BLaER1 treated with 17β-estradiol and CSF1 and Interleukin-3, amounts not matched to agents 10 nM and 100 nM (cell line): ENCODE data around the gene ELF5.
A peak's percentile ranks its signal among the peaks of the same experiment; 100 is the strongest.

Experiments
- H3K27ac ChIP-seq, 11 experiments: shearing (Covaris generic); formaldehyde crosslinking; 2 replicates each; pipeline ENCODE4 v1.8.1; 2022
- H3K27me3 ChIP-seq, 11 experiments: shearing (Covaris generic); formaldehyde crosslinking; 2 replicates each; pipeline ENCODE4 v1.8.1; 2022
- H3K36me3 ChIP-seq, 11 experiments: shearing (Covaris generic); formaldehyde crosslinking; 2 replicates each; pipeline ENCODE4 v1.8.1; 2022
- H3K4me1 ChIP-seq, 10 experiments: shearing (Covaris generic); formaldehyde crosslinking; 2 replicates each; pipeline ENCODE4 v1.8.1; 2022
- H3K4me2 ChIP-seq, 11 experiments: shearing (Covaris generic); formaldehyde crosslinking; 2 replicates each; pipeline ENCODE4 v1.8.1; 2022
- H3K4me3 ChIP-seq, 10 experiments: shearing (Covaris generic); formaldehyde crosslinking; 2 replicates each; pipeline ENCODE4 v1.8.1; 2022
- H3K9ac ChIP-seq, 11 experiments: shearing (Covaris generic); formaldehyde crosslinking; 2 replicates each; pipeline ENCODE4 v1.8.1; 2022
- H3K9me3 ChIP-seq, 11 experiments: shearing (Covaris generic); formaldehyde crosslinking; replicated peaks in 1 of 11; 2 replicates each; pipeline ENCODE4 v1.8.1; 2022
- H4K20me1 ChIP-seq, 11 experiments: shearing (Covaris generic); formaldehyde crosslinking; 2 replicates each; pipeline ENCODE4 v1.8.1; 2022
- Cebpa-rat ChIP-seq, 11 experiments: shearing (Covaris generic); IDR thresholded peaks; 2 replicates each; pipeline ENCODE4 v1.8.1; 2022

ELF5 gene

GRCh38 chr11:34432822-34433221 lies 80.8 kb downstream of the ELF5 start:
- H3K36me3 ChIP-seq = no peaks in the 10 kb centered on the region
- H3K4me3 ChIP-seq = no peak overlapping the region
- H4K20me1 ChIP-seq = no peaks in the 10 kb centered on the region
- no peak overlapping the region for H3K9ac ChIP-seq
- H3K4me2 ChIP-seq = peak overlapping the region in 5 of 11 experiments; percentile 12 to 40 (median 23); a peak in 7 of 22 replicates
- no peaks in the 10 kb centered on the region for H3K27me3 ChIP-seq
- no peak overlapping the region for H3K27ac ChIP-seq
- peaks cover 4 to 28% (median 9%) of the 10 kb centered on the region in 10 experiments for H3K4me1 ChIP-seq
- TF ChIP-seq Cebpa-rat (IDR thresholded peaks at IDR 0.05) = no peak
- H3K9me3 ChIP-seq = no peaks in the 10 kb centered on the region

GRCh38 chr11:34431979-34432378 lies 81.6 kb downstream of the ELF5 start:
- Histone ChIP-seq H3K9me3 (no peaks in the 10 kb centered on the region), H3K27me3 (no peaks in the 10 kb centered on the region), H4K20me1 (no peaks in the 10 kb centered on the region), H3K9ac (no peak overlapping the region), H3K4me3 (no peak overlapping the region), H3K36me3 (no peaks in the 10 kb centered on the region), H3K27ac (no peak overlapping the region), H3K4me1 (peaks cover 5 to 33% (median 11%) of the 10 kb centered on the region in 10 experiments; a peak in 16 of 20 replicates), H3K4me2 (peak overlapping the region in 2 of 11 experiments; percentile 0 to 29; a peak in 1 of 22 replicates)
- TF ChIP-seq Cebpa-rat (IDR thresholded peaks at IDR 0.05) = no peak
